Activated T-cell treated with anti-CD3 and anti-CD28 coated beads for 24 hours (primary cell): ENCODE results near the gene TXLNB.
"Not testable (repeated sequence)": the region's sequence is repeated elsewhere in the genome, so short reads cannot be mapped to it uniquely, and the experiment has no call there.

ENCODE experiments used
- DNase-seq: peaks from one replicate; pipeline ENCODE4 v3.0.0-alpha.2; 2020; ENCODE audit warnings: low read depth

The TXLNB gene

DNA sequence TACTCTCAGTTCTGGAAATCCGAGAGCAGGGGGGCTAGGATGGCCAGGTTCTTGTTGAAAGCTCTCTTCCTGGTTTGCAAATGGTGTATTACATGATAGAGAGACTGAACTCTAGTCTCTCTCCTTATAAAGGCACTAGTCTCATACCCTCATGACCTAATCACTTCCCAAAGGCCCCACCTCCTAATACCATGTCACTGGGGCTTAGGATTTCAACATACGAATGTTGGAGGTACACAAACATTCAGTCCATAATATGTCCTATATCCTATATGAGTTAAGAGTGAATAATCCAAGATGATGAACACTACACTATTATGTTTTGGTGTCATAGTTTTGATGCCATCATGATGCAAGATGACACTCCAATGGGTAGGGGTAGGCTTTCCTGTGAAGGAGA, 20.0 kb upstream of the TXLNB start:
- DNase-seq: no peak

DNA sequence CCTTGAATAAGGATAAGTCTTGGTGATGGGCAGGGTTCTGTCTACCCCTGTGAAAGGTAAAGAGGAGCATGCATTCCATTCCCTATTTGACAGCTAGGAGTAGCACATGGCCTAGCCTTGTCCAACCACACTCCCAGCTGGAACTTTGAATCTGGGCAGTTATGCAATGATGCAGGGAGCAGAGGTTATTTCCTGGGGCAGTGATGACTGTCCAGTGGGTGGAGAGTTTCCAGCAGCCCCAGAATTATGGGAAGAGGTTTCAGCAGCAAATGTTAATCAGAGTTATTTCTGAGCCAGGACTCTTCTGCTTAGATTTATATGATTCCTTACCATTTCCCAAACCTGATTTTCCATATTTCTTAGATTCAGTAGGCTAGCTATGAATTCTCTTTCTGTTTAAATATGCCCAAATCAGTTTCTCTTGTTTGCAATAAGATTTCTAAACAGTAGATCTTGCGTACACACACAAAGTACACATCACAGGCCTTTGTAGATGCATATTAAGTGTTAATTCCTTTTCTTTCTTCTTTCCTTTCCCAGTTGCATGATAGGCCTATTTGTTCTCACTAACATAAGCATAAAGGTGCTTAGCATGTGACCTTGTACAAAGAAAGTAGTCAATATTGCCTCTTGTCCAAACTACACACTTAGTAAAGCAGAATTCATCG, 17.3 kb upstream of the TXLNB start:
- DNase-seq: no peak

DNA sequence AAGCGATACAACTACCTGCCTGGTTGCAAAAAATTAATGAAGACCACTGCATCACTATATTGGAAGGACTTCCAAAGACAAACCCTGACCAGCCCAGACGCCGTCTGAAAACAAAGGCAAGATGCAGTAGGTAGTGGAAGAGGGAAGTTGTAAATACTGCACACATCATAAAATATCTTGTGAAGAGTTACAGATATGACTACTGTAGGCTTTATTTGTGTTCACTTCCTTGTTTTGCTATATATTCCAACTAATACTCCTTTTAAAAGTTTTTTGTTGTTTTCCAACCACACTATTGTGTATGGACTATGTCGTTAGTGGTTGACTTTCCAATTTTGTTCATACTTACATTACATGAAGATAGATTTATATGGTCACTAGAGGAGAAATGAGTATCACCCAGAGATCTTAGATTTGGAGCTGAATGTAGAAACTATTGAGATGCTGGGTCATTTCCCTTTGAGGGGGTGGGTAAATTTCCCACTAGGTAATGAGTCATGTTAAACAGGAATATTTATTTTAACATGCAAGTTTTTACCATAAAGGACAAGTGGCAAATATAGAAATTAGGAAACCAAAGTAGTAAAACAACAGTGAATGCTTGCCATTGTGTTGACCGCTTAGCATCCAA, 16.6 kb upstream of the TXLNB start:
- no peak for DNase-seq

DNA sequence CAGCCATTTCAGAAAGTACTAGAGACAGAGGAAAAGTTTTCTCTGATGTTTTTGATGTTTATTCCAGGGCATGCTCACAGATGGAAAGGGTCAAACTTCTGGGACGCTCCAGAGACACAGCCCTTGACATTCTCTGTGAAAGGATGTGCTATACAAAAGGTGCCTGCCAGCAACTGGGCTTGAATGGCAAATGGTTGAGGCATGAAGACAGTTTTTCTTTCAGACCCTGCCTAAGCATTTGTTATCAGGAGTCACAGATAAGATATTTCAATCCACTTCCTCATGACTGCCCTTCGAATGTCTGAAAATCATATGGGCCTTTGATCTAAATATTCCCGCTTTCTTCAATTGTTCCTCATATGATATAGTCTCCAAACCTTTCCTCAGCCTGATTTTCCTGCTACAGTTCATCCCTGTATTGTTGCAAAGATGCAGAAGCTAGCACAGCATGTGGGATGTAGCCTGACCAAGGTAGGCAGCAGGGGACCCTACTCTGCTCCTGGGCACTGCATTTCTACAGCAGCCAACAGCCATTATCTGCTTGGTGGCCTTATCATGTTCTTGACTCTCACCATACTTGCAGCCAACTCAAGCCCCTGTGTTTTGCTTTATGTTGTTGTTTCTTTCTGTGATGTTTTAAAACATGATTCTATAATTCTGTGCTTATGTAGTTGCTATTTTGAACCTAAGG, 14.6 kb upstream of the TXLNB start:
- DNase-seq: no peak

DNA sequence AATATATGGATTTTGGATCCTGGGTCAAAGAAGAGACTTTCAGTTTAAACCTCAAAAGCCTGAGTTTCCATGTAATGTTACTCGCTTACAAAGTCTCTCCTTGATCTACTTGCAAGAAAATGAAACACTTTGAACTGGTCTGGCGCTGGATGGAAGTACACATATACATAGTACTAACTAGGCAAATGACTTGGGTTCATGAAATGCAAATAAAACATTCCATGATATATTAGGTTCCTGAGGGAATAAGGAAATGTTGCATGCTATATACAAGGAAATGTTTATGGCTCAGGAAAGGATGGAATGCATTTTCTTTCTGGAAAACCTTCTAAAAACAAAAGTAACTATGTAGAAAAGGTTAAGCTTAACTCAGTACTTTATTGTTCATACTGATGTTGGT, 11.4 kb upstream of the TXLNB start:
- DNase-seq: no peak

DNA sequence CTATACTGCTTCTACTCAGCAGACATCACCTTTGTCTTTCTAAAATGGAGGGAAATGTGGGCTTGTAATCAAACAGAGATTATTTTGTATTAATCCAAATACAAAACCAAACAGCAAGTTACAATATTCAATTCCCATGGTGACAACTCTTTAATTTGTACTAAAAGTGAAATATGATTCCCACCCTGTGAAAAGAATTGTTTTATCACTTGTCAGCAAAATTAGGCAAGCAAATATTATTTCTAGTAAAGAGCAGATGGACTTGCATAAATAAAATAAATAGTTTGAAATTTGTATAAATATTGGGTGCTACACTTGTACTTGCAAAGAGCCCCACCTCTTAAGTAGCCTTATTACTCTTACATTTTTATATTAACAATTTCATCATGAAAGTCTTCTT, 6.1 kb upstream of the TXLNB start:
- DNase-seq: no peak

DNA sequence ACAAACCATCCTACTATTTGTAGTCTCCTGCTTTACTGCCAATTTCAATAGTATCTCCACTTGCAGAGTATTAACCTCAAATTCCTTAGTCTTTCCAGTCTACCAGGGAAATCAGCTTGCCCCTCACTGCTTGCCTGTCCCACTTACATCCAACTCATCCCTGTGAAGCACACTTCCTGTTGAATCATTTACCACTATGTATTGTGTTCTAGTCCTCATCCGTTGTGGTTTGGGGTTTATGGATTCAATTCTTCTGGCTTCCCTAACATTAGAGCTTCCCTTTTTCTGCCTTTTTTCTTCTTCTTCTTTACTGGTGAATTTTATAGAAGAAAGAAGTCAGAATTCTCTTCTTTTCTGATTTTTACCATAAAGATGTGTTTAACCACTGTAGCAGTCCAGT, 5.1 kb upstream of the TXLNB start:
- no peak for DNase-seq

DNA sequence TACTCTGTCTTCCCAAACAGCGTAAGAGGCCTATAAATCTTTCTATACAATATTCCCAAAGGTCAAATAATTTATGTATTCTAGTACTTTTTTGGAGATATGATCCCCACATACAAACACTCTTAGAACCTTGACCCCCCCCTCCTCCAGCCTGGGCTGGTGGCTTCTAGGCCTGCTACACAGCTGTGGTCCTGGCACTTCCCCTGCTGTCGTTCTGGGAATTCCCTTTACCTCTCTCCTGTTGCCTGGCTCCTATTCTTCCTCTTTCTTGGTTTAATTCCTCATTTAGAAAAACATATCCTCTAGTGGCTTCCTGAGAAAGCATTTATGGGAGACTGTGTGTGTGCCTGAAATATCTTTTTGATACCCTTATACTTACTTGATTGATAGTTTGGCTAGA, 4.1 kb upstream of the TXLNB start:
- DNase-seq: no peak

DNA sequence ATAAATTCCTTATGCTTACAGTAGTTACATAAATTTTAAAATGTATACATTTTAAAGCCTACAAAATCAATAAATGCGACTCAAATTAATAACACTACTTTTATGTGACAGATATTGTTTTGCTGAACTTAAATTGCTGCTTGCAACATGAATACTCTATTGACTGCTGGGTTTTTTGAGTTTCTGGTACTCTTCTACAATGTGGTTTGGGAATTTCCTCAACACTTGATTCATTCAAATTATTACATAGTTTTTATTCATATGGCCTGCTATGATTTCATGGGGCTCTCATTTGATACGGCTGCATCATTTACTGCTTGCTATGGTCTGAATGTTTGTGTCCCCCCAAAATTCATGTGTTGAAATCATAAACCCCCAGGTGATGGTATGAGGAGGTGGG, 2.3 kb upstream of the TXLNB start:
- no peak for DNase-seq

DNA sequence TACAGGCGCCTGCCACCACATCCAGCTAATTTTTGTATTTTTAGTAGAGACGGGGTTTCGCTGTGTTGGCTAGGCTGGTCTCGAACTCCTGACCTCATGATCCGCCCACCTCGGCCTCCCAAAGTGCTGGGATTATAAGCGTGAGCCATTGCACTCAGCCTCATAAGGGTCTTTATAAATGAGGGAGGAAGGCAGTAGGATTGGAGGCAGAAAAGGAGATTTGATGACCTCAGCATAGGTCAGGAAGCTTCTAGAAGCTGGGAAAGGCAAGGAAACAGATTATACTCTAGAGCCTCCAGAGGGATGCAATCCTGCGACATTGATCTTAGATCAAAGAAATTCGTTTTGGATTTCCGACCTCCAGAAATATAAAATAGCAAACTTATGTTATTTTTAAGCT, 1.4 kb upstream of the TXLNB start:
- DNase-seq: not testable (repeated sequence)

DNA sequence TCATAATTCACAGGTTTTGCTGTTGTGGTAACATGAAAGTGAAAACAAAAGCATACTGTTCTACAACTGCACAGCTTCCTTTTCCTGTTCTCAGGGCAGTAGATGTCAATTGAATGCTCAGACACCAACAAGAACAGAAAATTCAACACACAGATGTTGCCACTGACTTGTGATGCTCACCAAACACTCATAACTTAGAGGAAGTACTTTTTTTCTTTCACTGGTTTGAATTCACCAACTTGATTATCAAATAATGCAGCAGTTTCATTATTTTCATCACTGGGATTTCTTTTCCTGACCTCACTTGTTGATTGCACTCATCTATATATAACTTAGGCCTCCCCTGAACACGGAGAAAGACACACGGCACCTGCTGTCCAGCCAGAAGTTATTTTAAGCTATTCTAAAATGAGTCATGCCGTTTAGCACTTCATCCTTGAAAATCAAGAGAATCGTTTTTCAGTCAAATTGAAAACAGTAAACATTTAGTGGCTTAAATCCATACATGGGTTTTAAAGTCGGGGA, 949 bp downstream of the TXLNB start:
- DNase-seq: no peak

DNA sequence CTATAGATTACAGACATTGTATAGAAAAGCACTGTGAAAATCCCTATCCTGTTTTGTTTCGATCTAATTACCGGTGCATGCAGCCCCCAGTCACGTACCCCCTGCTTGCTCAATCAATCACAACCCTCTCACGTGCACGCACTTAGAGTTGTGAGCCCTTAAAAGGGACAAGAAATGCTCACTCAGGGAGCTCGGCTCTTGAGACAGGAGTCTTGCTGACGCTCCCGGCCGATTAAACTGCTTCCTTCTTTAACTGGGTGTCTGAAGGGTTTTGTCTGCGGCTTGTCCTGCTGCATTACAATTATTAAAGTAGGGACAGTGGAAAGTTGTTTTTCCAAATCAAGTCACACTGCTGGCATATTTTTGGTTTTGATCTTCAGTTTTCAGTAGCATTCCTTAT, 2.6 kb downstream of the TXLNB start:
- no peak for DNase-seq

DNA sequence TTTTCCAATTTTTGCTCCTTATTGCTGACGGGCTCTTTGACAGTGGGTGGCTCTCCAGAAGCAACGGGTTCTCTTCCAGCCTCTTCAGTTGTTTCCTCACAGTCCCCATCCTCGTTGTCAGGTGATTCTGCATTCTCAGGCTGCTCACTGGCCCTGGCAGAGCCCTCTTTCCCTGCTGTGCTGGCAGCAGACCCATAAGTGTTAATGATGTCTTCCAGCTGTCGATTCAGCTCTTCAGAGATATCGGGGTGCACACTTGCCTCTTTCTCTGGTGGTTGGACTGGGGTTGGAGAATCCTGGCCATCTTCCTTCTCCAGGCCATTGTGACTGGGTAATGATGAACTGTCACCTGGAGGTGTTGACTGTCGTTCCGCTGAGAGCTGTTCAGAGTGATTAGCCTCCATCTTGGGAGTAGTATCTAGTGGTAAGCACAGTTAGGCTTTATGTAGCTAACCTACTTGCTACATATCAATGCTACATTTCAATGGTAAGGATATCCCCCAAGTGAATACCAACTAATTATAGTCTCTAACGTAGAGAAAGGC, 3.2 kb downstream of the TXLNB start:
- no peak for DNase-seq

DNA sequence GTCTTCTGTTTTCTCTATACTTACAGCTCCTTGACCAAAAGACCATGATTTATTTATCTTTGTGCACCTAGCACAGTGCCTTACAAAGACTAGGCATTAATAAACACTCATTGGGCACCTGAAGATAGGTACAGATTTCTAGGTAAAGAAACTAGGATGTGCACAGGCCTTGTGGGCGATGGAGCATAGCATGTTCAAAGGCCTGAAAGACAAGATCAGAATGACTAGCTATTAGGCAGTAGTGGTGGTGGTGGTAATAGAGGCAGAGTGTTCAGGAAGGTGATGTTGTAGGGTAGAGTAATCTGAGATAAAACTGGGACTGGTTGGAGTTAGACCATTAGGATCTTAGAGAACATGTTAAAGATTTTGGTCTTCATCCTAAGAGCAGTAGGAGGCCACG, 3.9 kb downstream of the TXLNB start:
- DNase-seq: no peak

DNA sequence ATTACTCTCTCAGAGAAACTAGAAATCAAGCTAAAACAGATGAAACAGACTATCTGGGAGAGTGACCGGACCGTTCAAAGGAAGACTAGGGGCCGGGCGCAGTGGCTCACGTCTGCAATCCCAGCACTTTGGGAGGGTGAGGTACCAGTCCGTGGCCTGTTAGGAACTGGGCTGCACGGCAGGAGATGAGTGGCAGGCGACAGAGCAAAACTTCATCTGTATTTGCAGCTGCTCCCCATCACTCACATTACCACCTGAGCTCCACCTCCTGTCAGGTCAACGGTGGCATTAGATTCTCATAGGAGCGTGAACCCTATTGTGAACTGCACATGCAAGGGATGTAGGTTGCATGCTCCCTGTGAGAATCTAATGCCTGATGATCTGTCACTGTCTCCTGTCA, 5.4 kb downstream of the TXLNB start:
- not testable (repeated sequence) for DNase-seq

DNA sequence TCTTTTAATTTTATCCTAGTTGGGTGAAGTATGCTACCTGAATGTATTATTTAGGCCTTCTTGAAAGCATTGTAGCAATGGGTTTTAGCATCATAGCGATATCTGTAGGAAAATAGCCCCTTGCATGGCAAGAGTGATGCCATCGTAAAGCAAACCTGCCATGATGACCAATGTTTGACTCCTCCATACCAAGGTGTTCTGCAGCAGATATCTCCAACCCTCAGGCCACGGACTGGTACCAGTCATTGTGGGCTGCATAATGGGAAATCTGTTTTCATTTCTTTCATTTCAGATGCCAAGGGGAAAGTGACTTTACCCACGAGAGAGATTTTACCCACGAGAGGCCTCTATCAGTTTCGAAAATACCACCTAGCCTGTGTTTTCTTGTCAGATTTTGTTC, 6.2 kb downstream of the TXLNB start:
- no peak for DNase-seq

DNA sequence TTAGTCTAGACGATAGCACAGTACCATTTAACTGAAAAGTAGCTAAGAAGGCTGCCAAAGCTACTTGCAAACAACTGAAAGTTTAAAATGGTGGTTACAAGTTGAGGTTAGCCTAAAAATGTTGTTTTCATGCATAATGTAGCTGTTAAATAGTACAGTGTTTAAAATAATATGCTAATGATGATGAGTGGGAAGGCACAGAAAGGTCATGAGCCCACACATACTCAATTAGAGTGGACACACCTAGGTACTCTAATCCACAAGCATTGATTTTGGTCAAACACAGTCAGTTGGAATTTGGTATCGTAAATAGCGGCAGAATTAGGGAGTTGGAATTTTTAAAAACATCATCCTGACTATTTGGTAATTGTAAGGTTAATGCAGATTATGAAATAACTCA, 7.0 kb downstream of the TXLNB start:
- DNase-seq: no peak

DNA sequence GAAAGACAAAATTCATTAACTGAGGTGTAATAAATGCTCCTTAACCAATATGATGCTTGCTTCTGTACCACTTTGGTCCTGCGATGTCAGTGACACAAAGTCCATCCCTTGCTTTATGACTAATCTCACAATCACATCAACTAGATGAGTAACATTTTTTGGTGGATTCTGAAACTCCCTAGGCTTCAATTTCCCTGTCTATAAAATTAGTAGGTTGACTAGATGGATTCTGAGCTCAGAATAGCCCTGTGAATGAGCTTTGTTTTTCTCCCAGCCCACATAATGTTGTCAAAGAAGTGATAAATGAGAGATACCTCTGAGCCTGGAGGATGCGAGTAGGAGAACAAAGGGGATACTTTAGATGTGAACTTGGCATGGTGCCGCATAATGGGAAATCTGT, 9.1 kb downstream of the TXLNB start:
- DNase-seq: no peak

DNA sequence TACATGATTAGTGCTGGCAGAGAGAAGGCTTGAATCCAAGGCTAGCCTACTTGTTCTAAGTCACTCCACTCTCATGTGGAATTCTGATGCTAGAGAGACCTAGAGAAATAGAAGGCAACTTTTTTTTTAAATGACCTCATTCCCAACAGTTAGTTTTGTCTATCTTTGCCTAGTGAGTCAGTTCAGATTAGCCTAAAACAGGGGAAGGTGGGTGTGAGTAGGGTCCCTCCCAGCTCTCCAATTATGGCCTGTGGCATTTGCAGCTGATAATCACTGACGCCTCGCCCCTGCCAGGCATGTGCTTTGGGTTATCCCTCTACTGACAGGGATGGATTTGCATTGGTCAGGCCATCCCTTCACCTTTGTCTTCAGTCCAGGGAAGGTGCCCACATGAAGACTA, 13.6 kb downstream of the TXLNB start:
- no peak for DNase-seq

DNA sequence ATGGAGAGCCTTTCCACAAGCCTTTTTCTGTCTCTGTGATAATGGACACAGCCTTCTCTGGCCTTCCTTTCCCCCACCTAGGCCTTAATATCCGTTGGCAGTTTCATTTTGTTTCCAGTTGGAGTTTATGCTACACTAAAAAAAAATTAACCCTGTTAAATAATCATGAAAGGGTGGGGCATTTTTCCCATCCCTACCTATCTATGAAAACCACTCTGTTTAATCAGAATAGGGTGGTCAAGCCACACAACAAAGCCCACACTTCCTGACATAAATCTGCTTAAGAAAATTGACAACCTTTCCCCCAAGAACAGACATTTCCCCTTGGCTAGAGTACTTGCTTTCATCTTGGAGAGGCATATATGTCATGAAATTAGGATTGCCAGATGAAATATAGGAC, 14.2 kb downstream of the TXLNB start:
- no peak for DNase-seq

DNA sequence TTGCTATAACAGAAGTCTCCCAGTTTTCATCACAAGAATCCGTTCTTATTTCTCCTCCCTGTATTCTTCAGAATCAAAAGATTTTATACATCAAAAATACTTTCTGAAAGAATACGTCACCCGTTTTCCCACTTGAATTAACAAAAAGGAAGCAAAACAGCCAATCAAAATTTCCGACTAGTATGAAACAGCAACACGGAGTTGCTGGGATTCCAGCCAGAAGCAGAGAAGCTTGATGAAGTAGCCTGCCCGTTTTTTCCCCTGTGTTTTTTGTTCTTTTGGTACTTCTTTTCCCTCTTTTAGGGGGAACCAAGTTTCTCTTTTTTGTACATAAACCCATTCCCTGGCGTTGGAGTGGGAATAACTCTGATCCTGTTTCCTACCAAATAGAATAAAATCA, 14.6 kb downstream of the TXLNB start:
- no peak for DNase-seq

DNA sequence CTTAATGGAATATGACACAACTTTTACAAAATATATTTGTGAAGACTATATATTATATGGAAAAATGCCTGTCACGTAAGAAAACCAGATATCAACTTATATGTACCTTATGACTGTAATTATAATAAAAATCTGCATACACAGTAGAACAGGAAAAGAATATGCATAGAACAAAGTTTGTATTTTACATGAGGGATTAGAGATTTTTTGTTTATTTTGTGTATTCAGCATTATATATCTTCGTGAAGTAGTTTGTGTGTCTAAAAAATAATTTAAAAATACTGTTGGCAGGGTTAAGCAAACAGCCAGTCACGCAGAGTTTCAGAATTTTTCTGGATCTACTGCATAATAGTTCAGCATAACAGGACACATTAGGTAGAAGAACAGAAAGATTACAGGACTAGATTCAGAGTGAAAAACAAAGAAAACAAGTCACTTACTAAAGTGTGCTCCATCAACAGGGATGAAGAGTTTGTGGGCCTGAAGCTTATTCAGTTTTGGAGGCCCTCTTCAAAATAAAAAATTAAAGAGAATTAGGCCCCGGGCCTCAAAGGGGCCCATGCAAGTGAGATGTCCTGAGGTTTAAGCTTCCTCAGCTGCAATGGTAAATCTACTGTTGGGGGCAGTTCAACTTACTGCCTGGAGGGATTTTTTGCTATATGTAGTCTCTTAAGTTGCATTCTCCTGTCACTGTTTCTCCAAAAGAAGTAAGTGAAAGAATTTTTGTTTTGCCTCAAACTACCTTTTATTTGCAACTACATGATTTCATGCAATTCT, 16.3 kb downstream of the TXLNB start:
- DNase-seq: no peak
